ENCODE measurements around the gene LRRC74A. TPM values are rescaled to one million over a fixed set of nuclear protein-coding genes. Genes with fewer than 3 reads are reported as not detected.

Gene LRRC74A
- total RNA-seq, 4 donors from 2014 or later = not detected

GRCh38 chr14:76779221-76780057, 46.8 kb upstream of the LRRC74A start:
- peaks cover 6 to 11% of the 10 kb centered on the region in 2 donors for H3K36me3 ChIP-seq
- intact Hi-C loops (cut with DNase I) = loop anchor here (10.0 kb wide), 1 partner anchor 75 kb away; no protein-coding TSS in a partner anchor
- H3K27me3 ChIP-seq = no peaks in the 10 kb centered on the region
- DNase-seq = no peak
- H3K4me3 ChIP-seq (replicated peaks in 1 of 3) = no peak overlapping the region
- H3K4me1 ChIP-seq = peaks cover 0 to 5% of the 10 kb centered on the region in 2 donors
- H3K27ac ChIP-seq = no peak overlapping the region
- WGBS, 2 donors = 86 to 93% methylated on average over 7 of the region's 7 CpGs
- H3K9me3 ChIP-seq = no peaks in the 10 kb centered on the region
- TF ChIP-seq CTCF (IDR thresholded peaks at IDR 0.05) (no peak), POLR2A (IDR thresholded peaks at IDR 0.05) (no peak)

- Histone ChIP-seq H3K36me3 (peaks cover 6 to 11% of the 10 kb centered on the region in 2 donors), H3K4me1 (peaks cover 0 to 5% of the 10 kb centered on the region in 2 donors), H3K27ac (no peak overlapping the region), H3K4me3 (replicated peaks in 1 of 3) (no peak overlapping the region), H3K27me3 (no peaks in the 10 kb centered on the region), H3K9me3 (no peaks in the 10 kb centered on the region)
- DNase-seq = no peak
- intact Hi-C loops (cut with DNase I) = loop anchor here (10.0 kb wide), 1 partner anchor 75 kb away; no protein-coding TSS in a partner anchor
- TF ChIP-seq CTCF (IDR thresholded peaks at IDR 0.05) (no peak), POLR2A (IDR thresholded peaks at IDR 0.05) (no peak)
- 86 to 100% methylated on average over 2 of the region's 2 CpGs for WGBS, 2 donors
Measured at GRCh38 chr14:76780058-76780345, 46.2 kb upstream of the LRRC74A start.

GRCh38 chr14:76780360-76780759, 45.8 kb upstream of the LRRC74A start:
- no peak for DNase-seq
- Histone ChIP-seq H3K4me1 (peaks cover 0 to 5% of the 10 kb centered on the region in 2 donors), H3K9me3 (no peaks in the 10 kb centered on the region), H3K27me3 (no peaks in the 10 kb centered on the region), H3K27ac (no peak overlapping the region), H3K4me3 (replicated peaks in 1 of 3) (no peak overlapping the region), H3K36me3 (peaks cover 6 to 11% of the 10 kb centered on the region in 2 donors)
- WGBS, 2 donors = 54 to 71% methylated on average over 5 of the region's 5 CpGs
- TF ChIP-seq CTCF (IDR thresholded peaks at IDR 0.05) (no peak), POLR2A (IDR thresholded peaks at IDR 0.05) (no peak)
- intact Hi-C loops (cut with DNase I) = loop anchor here (10.0 kb wide), 1 partner anchor 76 kb away; no protein-coding TSS in a partner anchor

GRCh38 chr14:76780875-76781647, 45.1 kb upstream of the LRRC74A start:
- H3K4me3 ChIP-seq (replicated peaks in 1 of 3) = no peak overlapping the region
- H3K9me3 ChIP-seq = no peaks in the 10 kb centered on the region
- DNase-seq = no peak
- WGBS, 2 donors = 81 to 90% methylated on average over 7 to 11 of the region's 11 CpGs
- TF ChIP-seq POLR2A (IDR thresholded peaks at IDR 0.05) (no peak), CTCF (IDR thresholded peaks at IDR 0.05) (no peak)
- peak overlapping the region in 1 of 3 donors; percentile 1 for H3K27ac ChIP-seq
- peaks cover 6 to 11% of the 10 kb centered on the region in 2 donors for H3K36me3 ChIP-seq
- peaks cover 0 to 5% of the 10 kb centered on the region in 2 donors for H3K4me1 ChIP-seq
- no peaks in the 10 kb centered on the region for H3K27me3 ChIP-seq
- intact Hi-C loops (cut with DNase I) = loop anchor here (10.0 kb wide), 1 partner anchor 76 kb away; no protein-coding TSS in a partner anchor

All from thyroid gland (tissue), 4 donors.